GM23338 (cell line): ENCODE results near the gene OSBPL5. TPM values are rescaled to one million over a fixed set of nuclear protein-coding genes. Genes with fewer than 3 reads are reported as not detected.

ENCODE experiments used
- ATAC-seq: fragments of 200-7000 bp; cut with Tn5 transposase; 3 replicates; pipeline ENCODE4 v1.9.1; 2020
- DNase-seq: peaks from one replicate; pipeline ENCODE4 v3.0.0-alpha.2; 2015; ENCODE audit warnings: low spot score
- H2AFZ ChIP-seq: fragments of 200-600 bp; sonication (generic); 2 replicates; pipeline ENCODE4 v1.8.0; 2016; ENCODE audit warnings: antibody characterized with exemption, mild to moderate bottlenecking, moderate library complexity
- H3F3A ChIP-seq: fragments of 200-600 bp; sonication (generic); replicated peaks from 2 replicates; pipeline ENCODE4 v1.8.0; 2017; ENCODE audit warnings: antibody characterized with exemption, mixed run types, low read depth
- H3K27ac ChIP-seq: fragments of 200-600 bp; sonication (generic); 2 replicates; pipeline ENCODE4 v1.6.1; 2016; ENCODE audit warnings: low read depth
- H3K27me3 ChIP-seq: fragments of 200-600 bp; sonication (generic); 2 replicates; pipeline ENCODE4 v1.8.0; 2016; ENCODE audit warnings: mild to moderate bottlenecking, mixed run types, moderate library complexity; ENCODE audit not compliant: insufficient read depth
- H3K36me3 ChIP-seq: fragments of 200-600 bp; sonication (generic); 2 replicates; pipeline ENCODE4 v1.8.0; 2016; ENCODE audit warnings: mild to moderate bottlenecking; ENCODE audit not compliant: insufficient read depth
- H3K4me1 ChIP-seq: fragments of 200-600 bp; sonication (generic); 2 replicates; pipeline ENCODE4 v1.8.0; 2016; ENCODE audit warnings: mild to moderate bottlenecking, moderate library complexity; ENCODE audit not compliant: insufficient read depth
- H3K4me2 ChIP-seq: fragments of 200-600 bp; sonication (generic); 2 replicates; pipeline ENCODE4 v1.7.1; 2017; ENCODE audit warnings: mixed run types
- H3K4me3 ChIP-seq: fragments of 200-600 bp; sonication (generic); 2 replicates; pipeline ENCODE4 v1.6.1; 2016; ENCODE audit warnings: mixed run types
- H3K79me2 ChIP-seq: fragments of 200-600 bp; sonication (generic); replicated peaks from 2 replicates; pipeline ENCODE4 v1.8.0; 2017; ENCODE audit warnings: mild to moderate bottlenecking; ENCODE audit not compliant: insufficient read depth
- H3K9me2 ChIP-seq: fragments of 200-600 bp; sonication (generic); 2 replicates; pipeline ENCODE4 v1.8.0; 2017; ENCODE audit not compliant: insufficient read depth
- H4K20me1 ChIP-seq: fragments of 200-600 bp; sonication (generic); replicated peaks from 2 replicates; pipeline ENCODE4 v1.8.0; 2017; ENCODE audit warnings: mild to moderate bottlenecking; ENCODE audit not compliant: insufficient read depth
- H3K27ac Mint-ChIP-seq: 2 replicates; pipeline ENCODE4 v1.8.0; 2020; ENCODE audit warnings: inconsistent platforms, mild to moderate bottlenecking, moderate library complexity, mixed read lengths
- H3K27me3 Mint-ChIP-seq: 3 replicates; pipeline ENCODE4 v1.8.0; 2022; ENCODE audit warnings: low read depth, mild to moderate bottlenecking, moderate library complexity, mixed read lengths, inconsistent platforms; ENCODE audit not compliant: insufficient read depth, poor library complexity
- H3K36me3 Mint-ChIP-seq: 3 replicates; pipeline ENCODE4 v1.8.0; 2021; ENCODE audit warnings: low read depth, mild to moderate bottlenecking, inconsistent platforms, moderate library complexity, mixed read lengths
- H3K4me1 Mint-ChIP-seq: 3 replicates; pipeline ENCODE4 v1.8.0; 2020; ENCODE audit warnings: mild to moderate bottlenecking, inconsistent platforms, mixed read lengths
- H3K4me3 Mint-ChIP-seq: 3 replicates; pipeline ENCODE4 v1.8.0; 2021; ENCODE audit warnings: moderate library complexity, mild to moderate bottlenecking, inconsistent platforms, mixed read lengths
- H3K9me3 Mint-ChIP-seq: 3 replicates; pipeline ENCODE4 v1.8.0; 2020; ENCODE audit warnings: moderate library complexity, mild to moderate bottlenecking, inconsistent platforms, mixed read lengths
- CTCF ChIP-seq, 2 experiments: fragments of 200-600 bp in 1 of 2; sonication (generic) in 1 of 2; conservative IDR thresholded peaks; 2 replicates each; pipeline versions ENCODE4 v1.5.1 to v1.6.1; 2016 to 2017; ENCODE audit warnings: antibody characterized with exemption in 2 of 2, low read depth in 2 of 2, mild to moderate bottlenecking in 2 of 2, moderate library complexity in 1 of 2
- ETS1 ChIP-seq: IDR thresholded peaks from 2 replicates; pipeline ENCODE4 v1.6.1; 2016; ENCODE audit warnings: antibody characterized with exemption
- EZH2 ChIP-seq: fragments of 200-600 bp; sonication (generic); IDR thresholded peaks from one replicate; pipeline ENCODE4 v1.8.0; 2017; ENCODE audit warnings: antibody characterized with exemption, mild to moderate bottlenecking, low read depth; ENCODE audit not compliant: unreplicated experiment
- JUNB ChIP-seq: IDR thresholded peaks from one replicate; pipeline ENCODE4 v1.6.1; 2016; ENCODE audit warnings: antibody characterized with exemption; ENCODE audit not compliant: unreplicated experiment
- NANOG ChIP-seq: IDR thresholded peaks from 2 replicates; pipeline ENCODE4 v1.6.1; 2016; ENCODE audit warnings: antibody characterized with exemption, borderline replicate concordance
- POLR2AphosphoS5 ChIP-seq: IDR thresholded peaks from 2 replicates; pipeline ENCODE4 v1.6.1; 2016; ENCODE audit warnings: antibody characterized with exemption, low read depth
- REST ChIP-seq: IDR thresholded peaks from one replicate; pipeline ENCODE4 v1.6.1; 2018; ENCODE audit warnings: antibody characterized with exemption; ENCODE audit not compliant: unreplicated experiment
- STAT1 ChIP-seq: IDR thresholded peaks from one replicate; pipeline ENCODE4 v1.6.1; 2016; ENCODE audit warnings: antibody characterized with exemption; ENCODE audit not compliant: unreplicated experiment
- ZNF114 ChIP-seq: fragments of 250-450 bp; sonication (Bioruptor Pico); IDR thresholded peaks from 2 replicates; pipeline ENCODE4 v1.5.0; 2020; ENCODE audit warnings: mild to moderate bottlenecking, moderate library complexity
- ZNF331 ChIP-seq: fragments of 250-450 bp; sonication (Bioruptor Pico); IDR thresholded peaks from 2 replicates; pipeline ENCODE4 v1.5.0; 2020; ENCODE audit warnings: low read depth, mild to moderate bottlenecking, moderate library complexity
- ZNF462 ChIP-seq: fragments of 250-450 bp; sonication (Bioruptor Pico); IDR thresholded peaks from 2 replicates; pipeline ENCODE4 v1.5.0; 2020; ENCODE audit warnings: mild to moderate bottlenecking, moderate library complexity
- polyA plus RNA-seq: library from polyadenylated mRNA; unstranded; fragments of >200 nt; fragmentation: Nextera tagmentation; extraction: Ambion mirVana; gene quantifications from 2 replicates; pipeline ENCODE4 v1.2.1, GENCODE V29; 2016
- total RNA-seq: library from RNA; depleted of rRNA; stranded (reverse); fragments of >200 nt; shearing (Covaris generic); gene quantifications from 2 replicates; pipeline ENCODE4 v1.2.3, GENCODE V29; 2014

OSBPL5 gene
- total and polyA plus RNA-seq, 2 experiments from 2014 or later: 2.7 to 12.0 TPM

DNA sequence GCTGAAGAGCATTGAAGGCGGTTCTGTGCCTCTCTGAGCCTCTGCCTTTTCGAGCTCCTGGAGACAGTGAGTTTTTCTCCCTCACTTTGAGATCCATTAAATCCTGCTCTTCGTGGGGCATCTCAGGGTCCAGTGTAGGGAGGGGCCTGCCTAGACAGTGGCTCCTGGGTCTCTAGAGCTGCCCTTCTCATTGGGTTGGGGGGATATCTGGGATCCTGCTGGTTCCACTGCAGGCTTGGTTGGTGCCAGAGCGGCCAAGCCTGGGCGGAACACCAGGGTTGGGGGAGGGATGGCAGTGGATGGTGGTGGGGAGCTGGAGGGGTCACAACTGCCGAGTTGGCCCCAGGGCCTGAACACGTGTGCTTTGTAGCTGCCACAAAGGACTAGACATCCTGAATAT lies 55.7 kb downstream of the OSBPL5 start (continued):
- TF ChIP-seq REST (no peak), JUNB (no peak)

DNA sequence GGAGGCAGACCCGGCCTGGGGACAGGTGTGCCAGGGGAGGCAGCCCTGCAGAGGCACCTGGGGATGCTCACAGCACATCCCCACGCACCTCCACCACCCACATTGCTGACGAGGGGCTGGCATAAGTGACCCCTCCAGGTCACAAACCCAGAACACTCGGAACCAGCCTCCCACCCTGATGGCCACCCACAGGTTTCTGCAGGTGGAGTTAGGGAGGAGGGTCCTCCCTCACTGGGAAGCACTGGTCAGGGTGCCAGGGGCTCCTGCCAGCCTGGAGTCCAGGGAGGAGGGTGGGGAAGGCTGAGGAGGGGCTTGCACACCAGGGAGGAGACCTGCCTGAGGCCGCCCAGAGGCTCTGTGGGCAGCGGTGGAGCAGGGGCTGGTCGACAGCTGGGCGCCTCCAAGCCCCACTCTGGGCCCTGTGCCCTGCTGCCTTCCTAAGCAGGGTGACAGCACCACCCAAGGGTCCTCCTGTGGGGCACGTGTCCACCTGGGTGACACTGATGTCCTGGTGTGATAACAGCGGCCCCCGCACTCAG lies 56.9 kb downstream of the OSBPL5 start:
- no peak for DNase-seq
- Histone ChIP-seq H4K20me1 (no peaks in the 10 kb centered on the region), H3K4me2 (no peak overlapping the region), H3K79me2 (no peaks in the 10 kb centered on the region), H3F3A (0 out of 2 replicates have a peak, but pooled peaks cover 3% of the 10 kb centered on the region), H3K4me3 (no peak overlapping the region), H3K9me2 (no peaks in the 10 kb centered on the region), H2AFZ (no peak overlapping the region), H3K27me3 (no peaks in the 10 kb centered on the region), H3K36me3 (peaks cover 10% of the 10 kb centered on the region), H3K27ac (no peak overlapping the region), H3K4me1 (no peaks in the 10 kb centered on the region)
- peaks cover 14% of the 10 kb centered on the region for H3K4me1 Mint-ChIP-seq
- peaks cover 1% of the 10 kb centered on the region for H3K27me3 Mint-ChIP-seq
- peaks cover 31% of the 10 kb centered on the region for H3K9me3 Mint-ChIP-seq
- no peak overlapping the region for H3K27ac Mint-ChIP-seq
- ATAC-seq: no peak
- no peak overlapping the region for H3K4me3 Mint-ChIP-seq
- H3K36me3 Mint-ChIP-seq: peaks cover 30% of the 10 kb centered on the region
- no peak for TF ChIP-seq ZNF114 (CRISPR knock-in tag)
- no peak for TF ChIP-seq POLR2AphosphoS5
- TF ChIP-seq CTCF (conservative IDR thresholded peaks at IDR 0.05; ENCODE audit: low read depth in 2 of 2): no peak
- no peak for TF ChIP-seq NANOG
- no peak for TF ChIP-seq STAT1
- TF ChIP-seq ZNF462: no peak
- TF ChIP-seq ETS1: no peak
- TF ChIP-seq ZNF331 (CRISPR knock-in tag): no peak
- TF ChIP-seq EZH2: no peak
